Naive thymus-derived CD4-positive, alpha-beta T cell (primary cell): ENCODE results near the gene DIPK1C. TPM values are rescaled to one million over a fixed set of nuclear protein-coding genes. Genes with fewer than 3 reads are reported as not detected.
A peak's percentile ranks its signal among the peaks of the same experiment; 100 is the strongest.

ENCODE experiments used
- ATAC-seq: fragments of 150-1000 bp; cut with Tn5 transposase; 2 replicates; pipeline ENCODE4 v1.10.0; 2021; ENCODE audit warnings: mild to moderate bottlenecking, moderate library complexity
- CTCF ChIA-PET: fragments of 350-600 bp; sonication (Branson Sonifier 250); formaldehyde crosslinking; loops from one replicate; lab custom pipeline; 2021; ENCODE audit warnings: antibody characterized with exemption; lab: Charles Lee
- POLR2A ChIA-PET: fragments of 350-600 bp; sonication (Branson Sonifier 250); formaldehyde crosslinking; loops from one replicate; lab custom pipeline; 2021; ENCODE audit warnings: antibody characterized with exemption, inconsistent platforms; lab: Charles Lee
- DNase-seq, 9 donors: peaks; one replicate each; pipeline versions ENCODE4 v3.0.0 to v3.0.0-alpha.2; 2020 to 2022; ENCODE audit warnings: mixed read lengths in 1 of 9
- H3K27ac ChIP-seq: one replicate; pipeline ENCODE4 v1.7.0; 2013; ENCODE audit warnings: mild to moderate bottlenecking, low read depth, low read length, moderate library complexity
- H3K27me3 ChIP-seq, 2 donors: one replicate each; pipeline ENCODE4 v1.7.0; 2013; ENCODE audit warnings: low read length in 2 of 2, mild to moderate bottlenecking in 2 of 2, moderate library complexity in 2 of 2; ENCODE audit not compliant: control insufficient read depth in 2 of 2, insufficient read depth in 2 of 2
- H3K36me3 ChIP-seq, 3 experiments: 1 replicate in 2 of 3; 2 replicates in 1 of 3; pipeline ENCODE4 v1.7.0; 2013; ENCODE audit warnings: low read length in 3 of 3, mild to moderate bottlenecking in 3 of 3, moderate library complexity in 1 of 3; ENCODE audit not compliant: insufficient read depth in 3 of 3, control insufficient read depth in 2 of 3
- H3K4me1 ChIP-seq, 2 donors: one replicate each; pipeline ENCODE4 v1.7.0; 2013; ENCODE audit warnings: low read length in 2 of 2, mild to moderate bottlenecking in 2 of 2, moderate library complexity in 1 of 2; ENCODE audit not compliant: control insufficient read depth in 2 of 2, insufficient read depth in 2 of 2
- H3K4me3 ChIP-seq: 2 replicates; pipeline ENCODE4 v1.7.0; 2013; ENCODE audit warnings: mild to moderate bottlenecking, low read length
- H3K9me3 ChIP-seq, 3 experiments: 1 replicate in 2 of 3; 2 replicates in 1 of 3; pipeline ENCODE4 v1.7.0; 2013; ENCODE audit warnings: low read length in 3 of 3; ENCODE audit not compliant: control insufficient read depth in 2 of 3
- H3K27ac Mint-ChIP-seq, 9 donors: one replicate each; pipeline ENCODE4 v1.8.0; 2020 to 2022; ENCODE audit warnings: mixed read lengths in 9 of 9, mild to moderate bottlenecking in 8 of 9, moderate library complexity in 5 of 9, inconsistent platforms in 2 of 9
- H3K27me3 Mint-ChIP-seq, 5 donors: one replicate each; pipeline ENCODE4 v1.8.0; 2021 to 2022; ENCODE audit warnings: mixed read lengths in 5 of 5, mild to moderate bottlenecking in 1 of 5
- H3K36me3 Mint-ChIP-seq, 5 donors: one replicate each; pipeline ENCODE4 v1.8.0; 2020 to 2022; ENCODE audit warnings: mixed read lengths in 5 of 5, mild to moderate bottlenecking in 3 of 5, inconsistent platforms in 1 of 5
- H3K4me1 Mint-ChIP-seq, 7 donors: one replicate each; pipeline ENCODE4 v1.8.0; 2020 to 2022; ENCODE audit warnings: mixed read lengths in 7 of 7, mild to moderate bottlenecking in 3 of 7, inconsistent platforms in 1 of 7
- H3K4me3 Mint-ChIP-seq, 10 donors: one replicate each; pipeline ENCODE4 v1.8.0; 2020 to 2022; ENCODE audit warnings: mild to moderate bottlenecking in 10 of 10, mixed read lengths in 10 of 10, moderate library complexity in 6 of 10, inconsistent platforms in 2 of 10
- H3K9me3 Mint-ChIP-seq, 11 donors: one replicate each; pipeline ENCODE4 v1.8.0; 2020 to 2022; ENCODE audit warnings: mixed read lengths in 11 of 11, mild to moderate bottlenecking in 4 of 11, inconsistent platforms in 1 of 11, moderate library complexity in 1 of 11
- intact Hi-C, 2 donors: fragments of 100-400 bp; cut with micrococcal nuclease; formaldehyde crosslinking; loops; one replicate each; pipeline ENCODE4 v1.15.1; 2023
- polyA plus RNA-seq, 2 donors: library from polyadenylated mRNA; unstranded; fragments of 300-500 nt; fragmentation: Illumina TruSeq; gene quantifications; one replicate each; pipeline ENCODE4 v1.2.3, GENCODE V29; 2021
- total RNA-seq, 6 experiments: library from RNA in 5 of 6; stranded (reverse) in 5 of 6; gene quantifications; 1 replicate in 5 of 6; 2 replicates in 1 of 6; pipeline ENCODE4 v1.2.3 and lab custom pipeline; 2021 to 2026

DIPK1C gene
- total and polyA plus RNA-seq, 7 experiments from 2014 or later, result not detected

- no peak for DNase-seq
- POLR2A ChIA-PET, result interaction anchor here (0.7 kb wide), 1 partner anchor 32 kb away, joined by 3 read pairs; no protein-coding TSS in a partner anchor
Measured at GRCh38 chr18:74445585-74445984, 11.5 kb downstream of the DIPK1C start.

GRCh38 chr18:74444104-74444503, 13.0 kb downstream of the DIPK1C start:
- ATAC-seq (no peak), DNase-seq (no peak)
- Mint-ChIP-seq H3K4me3 (no peak overlapping the region), H3K9me3 (no peaks in the 10 kb centered on the region), H3K27ac (peak overlapping the region in 1 of 9 donors; percentile 3), H3K36me3 (no peaks in the 10 kb centered on the region), H3K27me3 (peaks cover 0 to 6% (median 4%) of the 10 kb centered on the region in 5 donors), H3K4me1 (peaks cover 0 to 2% (median 0%) of the 10 kb centered on the region in 7 donors)
- Histone ChIP-seq H3K27ac (no peak overlapping the region), H3K4me1 (no peaks in the 10 kb centered on the region), H3K9me3 (no peaks in the 10 kb centered on the region), H3K4me3 (no peak overlapping the region), H3K27me3 (no peaks in the 10 kb centered on the region), H3K36me3 (no peaks in the 10 kb centered on the region)
- POLR2A ChIA-PET, result no interaction called here
- intact Hi-C loops, result loop anchor here in 1 of 2 donors (5.0 kb wide), 1 partner anchor 33 kb away; no protein-coding TSS in a partner anchor
- CTCF ChIA-PET, result no interaction called here

More at GRCh38 chr18:74445585-74445984, 11.5 kb downstream of the DIPK1C start:
- ATAC-seq, result no peak
- Mint-ChIP-seq H3K4me3 (no peak overlapping the region), H3K4me1 (peaks cover 0 to 2% (median 0%) of the 10 kb centered on the region in 7 donors), H3K27me3 (peaks cover 0 to 6% (median 4%) of the 10 kb centered on the region in 5 donors), H3K36me3 (no peaks in the 10 kb centered on the region), H3K27ac (peak overlapping the region in 2 of 9 donors; percentile 14 to 59), H3K9me3 (no peaks in the 10 kb centered on the region)
- intact Hi-C loops, result no loop called here
- Histone ChIP-seq H3K36me3 (no peaks in the 10 kb centered on the region), H3K9me3 (no peaks in the 10 kb centered on the region), H3K4me1 (no peaks in the 10 kb centered on the region), H3K4me3 (no peak overlapping the region), H3K27ac (no peak overlapping the region), H3K27me3 (no peaks in the 10 kb centered on the region)
- CTCF ChIA-PET, result no interaction called here

- H3K4me1 ChIP-seq, result no peaks in the 10 kb centered on the region
- peaks cover 2 to 13% (median 5%) of the 10 kb centered on the region in 7 donors for H3K4me1 Mint-ChIP-seq
- ChIA-PET POLR2A (no interaction called here), CTCF (no interaction called here)
- H3K27me3 ChIP-seq, result no peaks in the 10 kb centered on the region
- intact Hi-C loops, result loop anchor here in 1 of 2 donors (5.0 kb wide), 1 partner anchor 36 kb away; no protein-coding TSS in a partner anchor
- H3K27ac Mint-ChIP-seq, result no peak overlapping the region
- no peak overlapping the region for H3K4me3 ChIP-seq
- H3K36me3 Mint-ChIP-seq, result no peaks in the 10 kb centered on the region
- no peak overlapping the region for H3K27ac ChIP-seq
- ATAC-seq (no peak), DNase-seq (no peak)
- peaks cover 0 to 9% (median 3%) of the 10 kb centered on the region in 5 donors for H3K27me3 Mint-ChIP-seq
- H3K4me3 Mint-ChIP-seq, result no peak overlapping the region
- peaks cover 0 to 3% (median 0%) of the 10 kb centered on the region in 11 donors for H3K9me3 Mint-ChIP-seq
- H3K9me3 ChIP-seq, result no peaks in the 10 kb centered on the region
- H3K36me3 ChIP-seq, result no peaks in the 10 kb centered on the region
Measured at GRCh38 chr18:74440808-74441427, 16.2 kb downstream of the DIPK1C start.

- peaks cover 3 to 16% (median 5%) of the 10 kb centered on the region in 7 donors for H3K4me1 Mint-ChIP-seq
- H3K27me3 Mint-ChIP-seq, result peaks cover 0 to 8% (median 0%) of the 10 kb centered on the region in 5 donors
- no peak for ATAC-seq
- peaks cover 0 to 3% (median 0%) of the 10 kb centered on the region in 11 donors for H3K9me3 Mint-ChIP-seq
- POLR2A ChIA-PET, result no interaction called here
- H3K27me3 ChIP-seq, result no peaks in the 10 kb centered on the region
- no peak overlapping the region for H3K4me3 ChIP-seq
- CTCF ChIA-PET, result no interaction called here
- H3K4me3 Mint-ChIP-seq, result peak overlapping the region in 1 of 10 donors; percentile 56
- H3K36me3 ChIP-seq, result no peaks in the 10 kb centered on the region
- H3K9me3 ChIP-seq, result no peaks in the 10 kb centered on the region
- H3K36me3 Mint-ChIP-seq, result no peaks in the 10 kb centered on the region
- DNase-seq, result no peak
- no peaks in the 10 kb centered on the region for H3K4me1 ChIP-seq
- intact Hi-C loops, result no loop called here
- H3K27ac ChIP-seq, result no peak overlapping the region
- peak overlapping the region in 1 of 9 donors; percentile 16 for H3K27ac Mint-ChIP-seq
Measured at GRCh38 chr18:74438091-74438490, 19.0 kb downstream of the DIPK1C start.

GRCh38 chr18:74436158-74436769, 20.8 kb downstream of the DIPK1C start:
- Mint-ChIP-seq H3K27me3 (peaks cover 0 to 9% (median 0%) of the 10 kb centered on the region in 5 donors), H3K36me3 (no peaks in the 10 kb centered on the region), H3K4me3 (no peak overlapping the region), H3K27ac (no peak overlapping the region), H3K9me3 (peaks cover 0 to 3% (median 0%) of the 10 kb centered on the region in 11 donors), H3K4me1 (peaks cover 3 to 16% (median 5%) of the 10 kb centered on the region in 7 donors)
- intact Hi-C loops, result no loop called here
- H3K4me3 ChIP-seq, result no peak overlapping the region
- H3K27me3 ChIP-seq, result no peaks in the 10 kb centered on the region
- no peaks in the 10 kb centered on the region for H3K4me1 ChIP-seq
- ChIA-PET CTCF (no interaction called here), POLR2A (interaction anchor here (0.5 to 1.4 kb wide), 2 partner anchors 50 to 512 kb away, joined by 3 read pairs; no protein-coding TSS in a partner anchor)
- no peak for ATAC-seq
- H3K36me3 ChIP-seq, result no peaks in the 10 kb centered on the region
- no peak overlapping the region for H3K27ac ChIP-seq
- no peaks in the 10 kb centered on the region for H3K9me3 ChIP-seq
- no peak for DNase-seq

GRCh38 chr18:74435740-74436139, 21.4 kb downstream of the DIPK1C start:
- Histone ChIP-seq H3K4me3 (no peak overlapping the region), H3K27ac (no peak overlapping the region), H3K36me3 (no peaks in the 10 kb centered on the region), H3K4me1 (no peaks in the 10 kb centered on the region), H3K27me3 (no peaks in the 10 kb centered on the region), H3K9me3 (no peaks in the 10 kb centered on the region)
- ChIA-PET CTCF (no interaction called here), POLR2A (no interaction called here)
- ATAC-seq (peak; percentile 32), DNase-seq (no peak)
- intact Hi-C loops, result no loop called here
- H3K27ac Mint-ChIP-seq, result no peak overlapping the region
- peaks cover 3 to 16% (median 5%) of the 10 kb centered on the region in 7 donors for H3K4me1 Mint-ChIP-seq
- H3K9me3 Mint-ChIP-seq, result peaks cover 0 to 3% (median 0%) of the 10 kb centered on the region in 11 donors
- H3K36me3 Mint-ChIP-seq, result no peaks in the 10 kb centered on the region
- H3K4me3 Mint-ChIP-seq, result no peak overlapping the region
- peaks cover 0 to 9% (median 0%) of the 10 kb centered on the region in 5 donors for H3K27me3 Mint-ChIP-seq
